GM18868 (cell line): Measurements from ENCODE around the gene UGT3A1.
A peak's percentile ranks its signal among the peaks of the same experiment; 100 is the strongest.
"Not testable (repeated sequence)": the region's sequence is repeated elsewhere in the genome, so short reads cannot be mapped to it uniquely, and the experiment has no call there.

ENCODE experiments used
- ATAC-seq: cut with Tn5 transposase; IDR thresholded peaks from one replicate; pipeline ENCODE4 v1.9.1; 2021; ENCODE audit warnings: mild to moderate bottlenecking, moderate library complexity; ENCODE audit not compliant: unreplicated experiment

UGT3A1 gene

DNA sequence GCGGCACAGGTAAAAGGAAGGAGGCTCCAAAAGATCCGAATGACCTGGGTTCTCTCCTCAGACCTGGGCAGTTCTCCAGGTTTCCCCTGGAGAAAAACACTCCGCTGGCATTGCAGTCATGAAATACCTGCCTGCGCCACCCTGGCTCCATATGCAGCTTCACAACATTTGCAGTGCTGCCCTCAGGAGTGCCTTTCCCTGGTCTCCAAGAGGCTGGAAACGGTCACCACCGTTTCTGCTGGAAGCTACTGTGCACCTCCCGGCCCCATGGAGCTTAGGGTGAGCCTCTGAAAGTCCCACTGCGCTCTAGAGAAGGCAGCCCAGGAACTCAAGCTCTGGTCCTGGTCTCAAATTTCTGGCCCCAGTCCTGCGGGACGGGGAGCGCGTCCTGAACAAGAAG lies 670 bp downstream of the UGT3A1 start:
- no peak for ATAC-seq

DNA sequence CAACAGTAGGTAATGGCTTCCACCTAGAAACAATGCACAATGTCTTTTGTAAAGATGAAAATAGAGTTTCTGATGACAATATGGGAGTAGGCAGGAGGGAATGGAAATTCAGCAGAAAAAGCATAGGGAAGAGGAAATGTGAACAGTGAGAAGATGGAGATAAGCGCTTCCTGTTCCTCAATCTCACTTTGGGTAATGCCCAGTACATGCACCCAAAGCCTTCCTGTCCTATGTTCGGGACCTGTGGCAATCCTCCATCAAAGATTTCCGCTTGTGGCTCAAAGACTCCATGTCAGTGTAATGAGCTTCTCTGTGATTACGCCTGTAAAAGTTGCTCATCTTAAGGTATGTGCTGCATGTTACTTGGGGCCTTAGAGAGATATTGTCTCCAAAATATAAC lies 2.7 kb downstream of the UGT3A1 start:
- ATAC-seq = no peak

DNA sequence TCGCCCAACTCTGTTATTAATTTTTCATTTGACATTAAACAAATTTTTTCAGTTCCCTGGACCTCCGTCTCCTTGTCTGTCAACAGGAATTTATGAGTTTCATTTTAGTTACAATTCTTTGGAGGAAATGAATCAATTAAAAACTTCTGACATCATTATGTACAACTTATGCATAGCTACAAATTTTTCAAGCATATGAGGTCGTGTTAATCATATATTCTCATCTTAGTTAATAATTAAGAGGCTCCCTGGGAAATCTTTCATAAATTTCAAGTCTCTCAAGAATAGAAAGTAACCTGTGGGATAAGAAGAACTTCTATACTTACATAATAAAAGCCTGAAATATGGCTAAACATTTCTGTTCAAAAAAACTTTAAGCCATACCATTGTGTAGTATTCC lies 3.4 kb downstream of the UGT3A1 start:
- ATAC-seq = no peak

DNA sequence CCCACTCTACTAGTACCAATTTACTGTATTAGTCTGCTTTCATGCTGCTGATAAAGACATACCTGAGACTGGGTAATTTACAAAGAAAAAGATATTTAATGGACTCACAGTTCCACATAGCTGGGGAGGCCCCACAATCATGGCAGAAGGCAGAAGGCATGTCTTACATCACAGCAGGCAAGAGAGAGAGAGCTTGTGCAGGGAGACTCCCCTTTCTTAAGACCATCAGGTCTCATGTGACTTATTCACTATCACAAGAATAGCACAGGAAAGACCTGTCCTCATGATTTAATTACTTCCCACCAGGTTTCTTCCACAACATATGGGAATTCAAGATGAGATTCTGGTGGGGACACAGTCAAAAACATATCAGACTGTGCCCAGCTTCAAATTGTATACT lies 11.5 kb downstream of the UGT3A1 start:
- ATAC-seq = no peak

DNA sequence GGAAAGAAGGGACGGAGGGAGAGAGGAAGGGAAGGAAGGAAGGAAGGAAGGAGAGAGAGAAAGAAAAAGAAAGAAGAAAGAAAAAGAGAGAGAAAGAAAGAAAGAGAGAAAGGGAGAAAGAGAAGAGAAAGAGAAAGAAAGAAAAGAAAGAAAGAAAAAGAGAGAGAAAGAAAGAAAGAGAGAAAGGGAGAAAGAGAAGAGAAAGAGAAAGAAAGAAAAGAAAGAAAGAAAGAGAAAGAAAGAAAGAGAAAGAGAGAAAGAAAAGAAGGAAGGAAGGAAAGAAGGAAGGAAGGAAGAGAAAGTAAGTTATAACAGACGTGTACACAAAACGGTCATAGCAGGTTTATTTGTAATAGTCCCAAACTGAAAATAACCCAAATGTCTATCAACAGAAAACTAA lies 14.3 kb downstream of the UGT3A1 start:
- not testable (repeated sequence) for ATAC-seq

DNA sequence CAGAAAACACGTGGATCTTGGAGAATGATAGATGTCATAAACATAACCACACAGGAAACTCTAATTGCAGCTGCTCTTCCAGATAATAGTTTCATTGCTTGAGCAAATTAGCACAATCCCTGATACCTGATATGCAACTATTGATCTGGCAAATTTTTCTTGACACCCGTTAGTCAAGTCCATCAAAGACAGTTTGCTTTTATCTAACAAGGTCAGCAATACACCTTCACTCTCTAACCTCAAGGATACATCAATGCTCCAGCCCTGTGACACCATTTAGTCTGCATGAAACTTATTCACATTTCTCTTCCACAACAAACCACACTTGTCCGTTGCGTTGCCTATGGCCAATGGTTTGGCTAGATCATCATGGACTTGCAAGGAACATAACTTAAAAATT lies 16.6 kb downstream of the UGT3A1 start:
- ATAC-seq = no peak

DNA sequence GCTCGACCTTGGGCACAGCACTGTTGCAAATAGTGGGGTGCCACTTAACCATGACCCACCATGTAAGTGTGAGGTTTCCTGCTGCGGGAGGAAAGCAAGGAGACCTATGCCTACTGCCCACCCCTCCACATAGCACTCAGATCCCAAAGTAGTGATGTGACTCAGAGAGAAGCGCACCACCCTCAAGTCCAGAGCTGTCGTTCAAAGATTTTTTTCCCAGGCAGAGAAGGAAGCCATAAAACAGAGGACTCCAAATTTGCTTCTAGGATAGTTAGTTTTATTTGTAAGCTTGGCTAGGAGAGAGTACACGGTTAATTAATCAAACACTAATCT lies 19.3 kb downstream of the UGT3A1 start:
- no peak for ATAC-seq

DNA sequence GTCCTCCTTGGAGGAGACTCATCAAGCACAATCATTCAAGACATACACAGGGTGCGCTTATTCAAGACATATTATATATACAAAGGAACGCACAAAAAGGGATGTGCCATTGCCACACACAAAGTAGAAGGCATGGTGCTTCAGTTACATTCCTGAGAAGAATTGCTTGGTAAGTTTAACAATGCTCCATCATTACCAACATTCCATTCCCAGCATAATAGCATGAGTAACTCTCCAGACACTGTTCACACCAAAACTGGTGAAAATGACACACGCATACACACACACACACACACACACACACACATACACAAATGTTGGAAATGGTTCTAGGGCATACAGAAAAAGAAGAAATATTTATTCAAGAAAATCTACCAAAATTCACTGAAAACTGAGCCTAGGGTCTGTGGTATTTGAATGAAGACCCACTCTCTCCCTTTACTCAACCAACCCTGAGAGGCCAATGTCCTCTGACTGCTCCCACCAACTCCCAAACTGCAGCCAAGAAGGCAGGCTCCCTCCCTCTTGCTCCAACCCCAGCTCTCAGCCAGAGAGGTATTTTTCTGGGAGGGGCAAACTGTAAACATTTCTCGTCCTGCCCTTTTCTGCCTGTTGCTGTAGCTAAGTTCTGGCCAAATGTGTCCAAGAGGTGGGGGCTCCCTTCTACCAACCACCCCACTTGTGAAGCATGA lies 19.9 kb downstream of the UGT3A1 start:
- ATAC-seq = no peak

DNA sequence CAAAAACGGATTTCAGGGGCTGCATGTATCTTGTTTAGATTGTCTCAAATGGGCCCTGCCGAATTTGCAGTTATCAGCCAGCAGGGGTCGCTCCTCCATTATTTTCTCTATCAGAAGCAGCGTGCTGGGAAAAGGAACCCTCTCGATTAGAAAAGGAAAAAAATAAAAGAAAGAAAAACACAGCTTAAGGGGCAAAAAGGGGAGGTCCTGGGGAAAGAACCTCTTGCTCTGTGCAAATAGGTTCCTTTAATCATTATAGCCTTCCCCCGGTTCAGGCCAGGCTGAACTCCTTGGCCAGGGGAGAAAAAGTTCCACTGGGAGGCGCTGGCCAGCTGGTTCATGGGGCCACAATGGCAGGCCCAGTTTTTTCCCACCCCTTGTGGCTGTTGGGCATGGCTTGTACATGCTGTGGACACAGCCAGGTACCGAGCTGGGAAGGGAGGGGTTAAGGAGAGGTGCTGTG lies 27.8 kb downstream of the UGT3A1 start:
- ATAC-seq = no peak

DNA sequence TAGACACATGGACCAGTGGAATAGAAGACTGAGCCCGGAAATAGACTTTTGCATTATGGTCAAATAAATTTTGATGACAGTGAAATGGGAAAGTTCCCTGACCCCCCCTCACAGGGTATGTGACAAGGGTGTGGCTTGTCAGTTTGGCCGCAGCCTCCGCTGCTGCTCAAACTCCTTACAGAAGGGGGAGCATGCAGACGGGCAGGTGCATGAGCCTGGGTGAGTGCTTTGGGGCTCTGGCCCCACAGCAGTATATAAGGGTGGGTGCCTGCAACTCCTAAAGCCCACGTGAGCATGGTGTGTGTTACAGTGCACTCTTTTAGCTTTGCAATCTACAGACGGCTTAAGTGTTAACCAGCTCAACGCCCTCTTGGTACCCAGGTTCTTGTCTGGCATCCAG lies 30.9 kb downstream of the UGT3A1 start:
- ATAC-seq = no peak

DNA sequence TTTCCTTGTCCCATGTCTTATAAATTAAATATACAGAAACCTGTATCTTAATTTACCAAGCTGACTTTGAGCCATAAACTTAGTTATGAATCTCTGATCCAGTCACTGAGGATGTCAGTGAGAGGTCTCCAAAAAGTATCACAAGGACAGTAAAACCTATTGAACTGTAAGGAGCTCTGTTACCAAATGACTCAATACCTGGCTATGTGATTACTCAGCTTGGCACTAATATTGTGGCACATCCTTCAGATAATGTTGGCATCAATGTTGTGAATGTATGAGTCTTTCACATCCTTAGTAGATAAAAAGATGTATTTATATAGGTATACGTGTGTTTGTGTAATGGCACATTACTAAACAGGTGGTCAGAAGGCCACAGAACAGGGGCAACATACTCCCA lies 34.8 kb downstream of the UGT3A1 start:
- ATAC-seq = no peak

DNA sequence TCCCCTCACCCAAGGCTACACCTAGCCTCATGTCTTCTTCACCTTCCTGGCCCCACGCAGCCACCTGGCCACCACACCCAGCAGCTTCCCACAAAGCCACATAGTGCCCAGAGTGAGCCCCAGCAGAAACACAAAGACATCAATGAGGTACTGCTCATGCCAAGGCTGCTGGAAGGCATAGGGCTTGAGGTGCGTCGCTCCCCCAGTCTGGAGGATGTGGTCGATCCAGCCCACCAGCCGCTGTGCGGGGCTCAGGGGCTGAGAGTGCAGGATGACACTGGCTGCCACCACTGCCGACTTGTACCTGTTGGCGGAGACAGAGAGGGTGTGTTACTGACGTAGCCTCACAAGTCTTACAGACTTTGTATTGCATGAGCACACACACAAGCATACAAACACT lies 37.0 kb downstream of the UGT3A1 start:
- no peak for ATAC-seq

DNA sequence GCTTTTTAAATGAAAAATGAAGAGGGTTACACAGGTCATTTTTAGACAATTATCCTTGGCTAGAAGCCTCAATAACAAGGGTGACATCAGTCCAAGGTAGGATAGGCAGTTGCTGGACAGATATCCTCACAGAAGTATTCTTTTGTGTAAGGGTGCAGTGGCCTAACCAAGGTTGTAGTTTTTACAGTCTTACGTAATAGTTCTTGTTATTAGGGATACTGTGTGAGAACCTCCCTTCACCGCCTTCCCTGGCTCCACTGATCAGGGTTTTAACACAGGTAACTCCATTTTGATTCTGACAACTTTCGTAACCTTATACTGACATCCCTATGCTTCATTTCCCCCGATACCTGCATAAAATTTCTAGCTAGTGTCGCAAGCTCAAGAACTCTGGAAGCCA lies 44.1 kb downstream of the UGT3A1 start:
- ATAC-seq = no peak

DNA sequence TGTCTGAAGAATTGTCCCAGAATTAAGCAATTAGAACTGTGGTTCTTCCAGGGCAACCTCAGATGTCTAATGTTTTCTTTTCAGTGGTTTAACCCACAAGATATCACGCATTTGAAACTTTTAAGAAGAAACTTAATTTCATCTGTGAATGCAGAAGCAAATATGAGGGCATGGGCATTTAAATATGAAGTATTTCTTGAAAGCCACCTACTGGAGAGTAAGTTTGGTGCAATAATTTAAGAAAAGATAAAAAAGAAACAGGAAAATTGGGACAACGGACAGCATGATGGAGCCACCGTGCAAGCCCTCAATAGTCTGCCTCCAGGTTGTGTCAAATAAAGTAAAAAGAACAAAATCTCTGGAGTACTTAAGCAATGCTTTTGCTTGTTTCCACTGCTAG lies 51.6 kb downstream of the UGT3A1 start:
- ATAC-seq = no peak

DNA sequence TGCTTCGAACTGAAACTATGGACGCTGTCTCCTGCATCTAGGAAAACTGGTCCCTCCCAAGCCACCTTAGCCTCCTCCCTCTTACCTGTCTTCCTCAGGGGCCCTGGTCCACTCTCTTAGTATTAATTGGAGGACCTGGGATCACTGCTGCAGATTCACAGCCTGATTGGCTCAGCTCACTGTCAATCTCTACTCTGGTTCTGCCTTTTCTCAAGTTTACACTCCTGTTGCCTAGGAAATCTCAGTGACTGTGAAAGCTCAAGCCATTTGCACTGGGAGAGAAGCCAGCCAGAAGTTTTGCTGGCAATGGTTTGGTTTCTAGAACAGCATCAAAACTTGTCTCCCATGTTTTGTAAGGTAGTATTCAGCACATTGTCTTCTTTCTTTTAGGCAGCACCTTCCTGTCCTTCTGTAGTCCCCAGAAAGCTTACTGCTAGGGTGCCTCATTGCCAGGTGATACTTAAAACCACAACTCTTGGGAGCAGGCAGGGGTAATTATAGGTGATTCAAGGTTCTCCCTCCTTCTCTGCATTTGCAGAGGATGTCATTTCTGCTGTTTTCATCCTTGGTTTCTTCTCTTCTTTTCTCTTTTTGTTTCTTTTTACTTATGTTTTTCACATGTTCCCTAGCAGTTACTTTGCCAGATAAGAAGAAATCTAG lies 52.5 kb downstream of the UGT3A1 start, which contains the start of gene CAPSL:
TSS of gene CAPSL (minus strand) at position 55 of the 660 bp plus-strand sequence. CDS start 17,502 bp downstream, outside the sequence.
- ATAC-seq = peak; percentile 59

DNA sequence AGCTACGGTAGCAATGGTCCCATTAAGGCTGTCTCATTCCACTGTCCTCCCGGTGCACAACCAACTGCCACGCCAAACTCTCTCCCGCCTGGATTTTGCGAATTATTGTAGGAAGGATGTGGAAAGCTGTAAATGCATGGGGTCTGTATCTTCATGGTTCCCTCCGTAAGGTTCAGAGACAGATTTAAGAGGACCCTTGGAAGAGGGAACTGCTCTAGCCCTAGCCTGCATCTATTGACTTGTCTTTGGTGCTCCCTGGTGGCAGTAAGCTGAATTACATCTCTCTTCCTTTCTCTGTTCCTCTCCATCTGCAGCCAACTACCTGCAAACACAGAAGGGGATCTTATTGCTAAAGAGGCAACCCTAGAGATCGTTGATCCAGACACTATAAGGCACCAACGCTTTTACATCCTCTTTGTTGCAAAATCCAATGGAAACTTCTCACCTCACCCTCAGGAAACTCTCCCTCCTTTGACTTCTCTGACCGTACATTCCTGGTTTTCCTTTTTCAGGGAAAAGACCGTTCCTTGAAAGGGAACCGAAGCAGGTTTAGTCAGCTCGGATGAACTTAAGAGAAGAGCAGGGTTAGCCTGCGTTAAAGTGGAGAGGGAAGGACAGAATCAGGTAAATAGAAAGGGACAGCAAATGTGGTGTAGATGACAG lies 64.7 kb downstream of the UGT3A1 start:
- ATAC-seq = peak; percentile 68

DNA sequence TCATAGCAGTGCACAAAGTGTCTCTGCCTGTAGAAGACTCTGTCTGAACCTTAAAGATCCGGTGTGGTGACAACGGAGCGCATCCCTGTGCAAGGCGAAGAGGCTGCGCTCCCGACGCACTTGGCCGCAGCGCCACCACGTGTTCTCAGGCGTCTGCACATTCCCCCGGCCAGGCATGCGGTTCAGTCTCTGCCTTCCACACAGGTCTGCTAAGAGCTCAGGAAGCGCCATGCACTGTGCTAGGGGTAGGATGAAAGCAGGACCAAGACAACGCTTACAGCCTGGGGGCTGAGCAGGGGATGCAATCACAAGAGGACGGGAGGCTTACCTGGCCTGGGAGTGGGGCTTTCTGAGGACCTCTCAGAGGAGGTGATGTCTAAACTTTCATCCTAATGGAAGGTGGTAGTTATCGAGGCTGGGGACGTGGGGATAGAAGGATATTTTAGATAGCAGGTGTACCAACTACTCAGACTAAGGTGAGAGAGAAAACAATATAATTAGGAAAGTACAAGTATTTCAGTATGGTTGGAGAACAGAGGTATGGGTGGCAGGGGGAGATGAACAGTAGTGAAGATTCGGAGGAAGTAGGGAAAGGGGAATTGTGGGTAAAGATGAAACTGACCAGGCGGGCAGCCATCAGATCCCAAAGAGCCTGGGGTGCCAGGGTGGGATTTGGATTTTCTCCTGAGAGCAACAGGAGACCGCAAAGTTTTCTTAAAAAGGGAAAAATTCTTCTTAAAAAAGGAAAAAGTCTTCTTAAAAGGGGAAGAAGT lies 66.1 kb downstream of the UGT3A1 start:
- peak; percentile 81 for ATAC-seq

DNA sequence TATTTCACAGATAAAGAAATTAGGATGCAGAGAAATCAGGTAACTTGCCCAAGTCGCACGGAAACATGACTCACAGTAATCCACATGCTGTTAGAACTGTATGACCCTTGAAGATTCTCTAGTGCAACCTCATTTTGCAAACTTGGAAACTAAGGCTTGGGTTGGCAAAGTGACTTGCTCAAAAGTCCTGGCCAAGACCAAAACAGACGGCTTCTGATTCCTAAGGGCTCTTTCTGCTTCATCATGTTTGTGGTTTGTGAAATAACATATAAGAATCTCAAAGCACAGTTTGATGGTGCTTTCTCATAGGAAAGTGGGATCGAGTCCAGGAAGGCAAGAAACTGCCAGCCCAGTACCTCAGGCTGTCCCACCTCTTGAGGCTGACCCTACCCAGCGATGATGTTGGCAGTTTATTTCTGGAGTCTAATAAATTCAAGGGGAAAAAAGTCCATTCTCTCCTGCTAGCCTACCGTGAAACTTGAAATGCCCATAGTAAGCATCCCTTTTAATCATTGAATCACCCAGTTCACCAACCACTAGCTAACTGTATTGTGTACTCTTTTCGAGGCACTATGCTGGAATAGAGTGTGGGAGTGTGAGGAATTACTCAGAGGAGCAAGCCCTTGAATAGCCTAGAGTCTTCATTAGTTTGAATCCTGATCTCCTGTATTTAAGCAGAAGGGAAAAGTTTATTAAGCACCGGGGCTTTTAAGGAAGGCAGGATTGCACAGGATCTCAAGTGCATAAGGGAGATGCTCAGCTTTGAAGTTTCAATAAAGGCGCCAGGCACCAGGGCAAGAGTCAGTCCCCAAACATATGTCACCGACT lies 66.9 kb downstream of the UGT3A1 start:
- no peak for ATAC-seq

DNA sequence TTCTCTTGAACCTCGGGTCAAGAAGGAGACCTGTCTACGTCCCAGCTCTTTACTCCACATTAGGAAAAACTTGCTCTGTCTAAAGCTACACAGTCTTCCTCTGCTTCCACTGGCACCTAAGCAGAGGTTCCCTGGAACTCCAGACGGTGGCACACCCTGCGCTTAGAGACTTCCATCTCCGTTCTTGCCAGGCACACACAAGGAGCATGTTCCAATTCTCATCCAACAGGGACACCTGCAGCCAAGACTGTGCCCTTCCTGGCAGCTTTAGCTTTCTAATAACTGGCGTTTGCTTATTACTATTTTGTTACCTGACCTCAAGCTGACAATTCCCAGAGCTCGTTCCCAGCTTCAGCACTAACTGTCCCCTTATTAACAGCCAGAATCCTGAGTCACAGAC lies 68.7 kb downstream of the UGT3A1 start:
- ATAC-seq = no peak

DNA sequence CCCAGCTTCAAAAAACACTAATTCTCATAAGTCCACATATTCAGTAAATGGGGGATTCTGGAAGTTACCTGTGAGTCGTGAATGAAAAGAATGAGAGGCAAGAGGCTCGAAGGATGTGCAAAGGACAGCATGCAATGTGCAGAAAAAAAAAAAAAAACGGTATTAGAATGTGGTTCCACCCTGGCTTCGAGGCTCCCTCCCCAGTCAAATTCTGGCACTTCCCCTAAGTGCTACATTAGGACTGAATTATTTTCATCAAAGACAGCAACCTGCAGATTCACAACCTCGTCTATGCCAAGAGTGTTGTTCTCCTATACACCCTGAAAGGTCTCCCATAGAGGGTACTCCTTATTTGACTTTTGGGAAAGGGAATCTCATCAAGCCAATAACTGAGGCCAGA lies 69.3 kb downstream of the UGT3A1 start:
- ATAC-seq = no peak

DNA sequence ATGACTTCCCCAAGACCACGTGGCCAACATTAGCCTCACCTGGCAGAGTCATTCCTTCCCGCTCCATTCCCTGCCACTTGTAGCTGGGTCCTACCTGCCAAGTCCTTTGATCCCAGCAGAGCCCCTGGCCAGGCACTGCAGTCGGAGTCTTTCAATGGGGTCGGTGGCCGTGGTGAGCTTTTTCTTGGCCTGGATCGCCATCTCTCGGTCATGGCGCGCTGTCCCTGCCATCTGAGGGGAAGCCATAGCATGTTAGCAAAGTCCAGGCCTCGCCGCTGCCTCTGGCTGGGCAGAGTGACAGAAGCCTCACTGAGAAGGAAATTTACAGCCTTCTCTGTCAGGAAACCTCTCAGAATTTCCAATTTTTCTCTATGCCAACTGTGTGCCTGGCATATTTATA lies 70.3 kb downstream of the UGT3A1 start:
- ATAC-seq = no peak
